K562 (cell line): ENCODE measurements around the gene BRD3. TPM values are rescaled to one million over a fixed set of nuclear protein-coding genes. Genes with fewer than 3 reads are reported as not detected.

Source experiments
- BMI1 ChIP-seq: fragments of 150-350 bp; IDR thresholded peaks from 2 replicates; pipeline ENCODE4 v1.6.1; 2014; ENCODE audit warnings: low read length
- CAMTA2 ChIP-seq: fragments of 250-450 bp; sonication (Bioruptor Pico); conservative IDR thresholded peaks from 2 replicates; pipeline ENCODE4 v1.5.1; 2022
- CBFA2T2 ChIP-seq: fragments of 450-650 bp; conservative IDR thresholded peaks from 2 replicates; pipeline ENCODE4 v1.6.1; 2017; ENCODE audit warnings: mild to moderate bottlenecking
- CREM ChIP-seq: IDR thresholded peaks from 2 replicates; pipeline ENCODE4 v1.6.1; 2014; ENCODE audit warnings: antibody characterized with exemption, low read depth
- CTBP1 ChIP-seq: fragments of 450-650 bp; IDR thresholded peaks from 2 replicates; pipeline ENCODE4 v1.6.1; 2016; ENCODE audit warnings: borderline replicate concordance
- DMBX1 ChIP-seq: fragments of 250-450 bp; sonication (Bioruptor Pico); IDR thresholded peaks from 2 replicates; pipeline ENCODE4 v1.8.0; 2022; ENCODE audit warnings: inconsistent platforms, mild to moderate bottlenecking, moderate library complexity, borderline replicate concordance
- EGR1 ChIP-seq: fragments of 450-650 bp; conservative IDR thresholded peaks from 2 replicates; pipeline ENCODE4 v1.6.1; 2017; ENCODE audit warnings: mild to moderate bottlenecking
- ERF ChIP-seq: fragments of 450-650 bp; formaldehyde crosslinking; IDR thresholded peaks from 2 replicates; pipeline ENCODE4 v1.4.0; 2020; ENCODE audit warnings: mild to moderate bottlenecking, mixed read lengths
- FOXP1 ChIP-seq: sonication (generic); formaldehyde crosslinking; IDR thresholded peaks from 2 replicates; pipeline ENCODE4 v1.8.0; 2022; ENCODE audit warnings: mild to moderate bottlenecking, missing genetic modification reagents
- HIVEP1 ChIP-seq: fragments of 250-450 bp; sonication (Bioruptor Pico); IDR thresholded peaks from 2 replicates; pipeline ENCODE4 v1.4.0; 2020; ENCODE audit warnings: mild to moderate bottlenecking
- NBN ChIP-seq: fragments of 450-650 bp; IDR thresholded peaks from 2 replicates; pipeline ENCODE4 v1.6.1; 2016; ENCODE audit warnings: low read depth, mild to moderate bottlenecking
- NFATC3 ChIP-seq: fragments of 450-650 bp; IDR thresholded peaks from 2 replicates; pipeline ENCODE4 v1.6.1; 2017; ENCODE audit warnings: mild to moderate bottlenecking
- NR1H2 ChIP-seq: sonication (generic); formaldehyde crosslinking; IDR thresholded peaks from 2 replicates; pipeline ENCODE4 v1.4.0; 2020; ENCODE audit warnings: mild to moderate bottlenecking, missing genetic modification reagents
- PHF20 ChIP-seq: fragments of 450-650 bp; IDR thresholded peaks from 2 replicates; pipeline ENCODE4 v1.6.1; 2018; ENCODE audit not compliant: partially characterized antibody
- POLR2A ChIP-seq: fragments of 450-650 bp; conservative IDR thresholded peaks from 2 replicates; pipeline ENCODE4 v1.6.1; 2016
- SMAD1 ChIP-seq: fragments of 150-350 bp; IDR thresholded peaks from 2 replicates; pipeline ENCODE4 v1.6.1; 2014; ENCODE audit warnings: low read length, low read depth; ENCODE audit not compliant: partially characterized antibody
- TAF15 ChIP-seq: fragments of 200-400 bp; formaldehyde crosslinking; IDR thresholded peaks from 2 replicates; pipeline ENCODE4 v1.6.1; 2017; ENCODE audit warnings: mild to moderate bottlenecking, low read depth, low read length, moderate library complexity
- TBP ChIP-seq: optimal IDR thresholded peaks from 2 replicates; pipeline ENCODE3; 2011; ENCODE audit warnings: low read depth, low read length, improper control_type of control experiment
- TEAD2 ChIP-seq: fragments of 450-650 bp; IDR thresholded peaks from 2 replicates; pipeline ENCODE4 v1.6.1; 2016; ENCODE audit warnings: missing genetic modification characterization, control low read depth, missing compliant biosample characterization
- TEAD4 ChIP-seq, 2 experiments: sonication (generic) in 1 of 2; formaldehyde crosslinking in 1 of 2; IDR thresholded peaks; 2 replicates each; pipeline versions ENCODE4 v1.6.1 to v1.8.0; 2012 to 2022; ENCODE audit warnings: borderline replicate concordance in 1 of 2, inconsistent platforms in 1 of 2, low read length in 1 of 2, mild to moderate bottlenecking in 1 of 2, missing genetic modification reagents in 1 of 2
- ZNF197 ChIP-seq: fragments of 200-800 bp; sonication (Bioruptor generic); IDR thresholded peaks from 2 replicates; pipeline ENCODE4 v1.6.1; 2016; ENCODE audit warnings: low read depth, missing genetic modification characterization, missing compliant biosample characterization
- ZNF695 ChIP-seq: fragments of 450-650 bp; formaldehyde crosslinking; IDR thresholded peaks from 2 replicates; pipeline ENCODE4 v1.4.0; 2020; ENCODE audit warnings: mild to moderate bottlenecking, moderate library complexity
- polyA plus RNA-seq, 8 experiments: library from polyadenylated mRNA; depleted of rRNA in 4 of 8; stranded (reverse) in 5 of 8; unstranded in 3 of 8; fragments of >200 nt; fragmentation: Nextera tagmentation in 2 of 8; fragmentation: Illumina TruSeq in 1 of 8; extraction: Ambion mirVana in 2 of 8; extraction: Trizol in 1 of 8; gene quantifications; 2 replicates each; pipeline versions ENCODE4 v1.2.1 to v1.2.3, GENCODE V29; 2011 to 2014; ENCODE audit warnings: inconsistent platforms in 1 of 8, missing spikeins in 1 of 8
- total RNA-seq, 7 experiments: library from RNA; depleted of rRNA in 6 of 7; stranded (reverse); fragments of >200 nt in 6 of 7; fragmentation: Illumina TruSeq in 2 of 7; extraction: Trizol in 2 of 7; gene quantifications; 2 replicates each; pipeline versions ENCODE4 v1.2.1 to v1.2.3, GENCODE V29; 2011 to 2021; ENCODE audit warnings: low replicate concordance in 1 of 7
- TF ChIP-seq, protein P1 (sequence below): fragments of 450-650 bp; IDR thresholded peaks from 2 replicates; pipeline ENCODE4 v1.6.1; 2016; ENCODE audit warnings: low read depth

The BRD3 gene
- total and polyA plus RNA-seq, 9 of the 15 experiments (the other 6 are each of a cell fraction or from before 2014, with no cell fraction given): 0.82 to 37.1 (median 4.2) TPM

DNA sequence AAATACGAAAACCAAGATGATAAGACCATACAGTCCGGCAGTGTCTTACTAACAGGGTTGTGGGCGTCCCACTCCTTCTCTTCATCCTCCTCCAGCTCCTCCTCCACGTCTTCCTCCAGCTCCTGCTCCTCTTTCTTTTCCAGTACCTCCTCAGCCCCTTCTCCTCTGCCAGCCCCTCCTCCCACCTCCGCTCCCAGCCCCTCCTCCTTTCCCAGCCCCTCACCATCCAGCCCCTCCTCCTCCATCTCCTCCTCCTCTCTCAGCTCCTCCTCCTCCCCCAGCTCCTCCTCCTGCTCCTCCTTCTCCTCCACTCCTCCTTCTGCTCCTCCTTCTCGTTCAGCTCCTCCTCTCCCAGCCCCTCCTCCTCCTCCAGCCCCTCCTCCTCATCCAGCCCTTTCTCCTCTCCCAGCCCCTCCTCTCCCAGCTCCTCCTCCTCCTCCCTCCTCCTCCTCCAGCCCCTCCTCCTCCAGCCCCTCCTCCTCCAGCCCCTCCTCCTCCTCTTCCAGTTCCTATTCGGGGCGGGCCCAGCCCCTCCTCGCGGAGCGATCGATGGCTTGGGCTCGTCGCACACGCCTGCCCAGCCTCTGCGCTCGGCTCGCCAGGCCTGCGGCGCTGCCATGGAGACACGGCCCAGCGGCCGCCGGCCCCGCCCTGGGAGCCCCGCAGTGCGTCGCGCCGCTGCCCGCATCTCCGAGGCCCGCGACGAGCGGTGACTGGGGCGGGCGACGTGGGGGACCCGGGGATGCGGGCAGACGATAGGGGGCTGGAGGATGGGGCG, 42.8 kb downstream of the BRD3 start, which contains the start of gene BRD3OS (continued):
- TF ChIP-seq CTBP1: 0 out of 2 replicates have a peak, but pooled peaks have one; percentile 53
- no peak for TF ChIP-seq TAF15
- TF ChIP-seq CAMTA2 (CRISPR knock-in tag): no peak
- no peak for TF ChIP-seq TEAD4 (IDR thresholded peaks at IDR 0.05; ENCODE audit: low read length)
- TF ChIP-seq TEAD4 (CRISPR knock-in tag; IDR thresholded peaks at IDR 0.05; ENCODE audit: borderline replicate concordance): no peak
- peak; percentile 24 for TF ChIP-seq TBP
- no peak for TF ChIP-seq DMBX1 (CRISPR knock-in tag)
- TF ChIP-seq NBN: peak; percentile 80
- no peak for TF ChIP-seq PHF20
- TF ChIP-seq CBFA2T2: no peak
- no peak for TF ChIP-seq FOXP1
- TF ChIP-seq SMAD1: no peak
- TF ChIP-seq, protein P1, sequence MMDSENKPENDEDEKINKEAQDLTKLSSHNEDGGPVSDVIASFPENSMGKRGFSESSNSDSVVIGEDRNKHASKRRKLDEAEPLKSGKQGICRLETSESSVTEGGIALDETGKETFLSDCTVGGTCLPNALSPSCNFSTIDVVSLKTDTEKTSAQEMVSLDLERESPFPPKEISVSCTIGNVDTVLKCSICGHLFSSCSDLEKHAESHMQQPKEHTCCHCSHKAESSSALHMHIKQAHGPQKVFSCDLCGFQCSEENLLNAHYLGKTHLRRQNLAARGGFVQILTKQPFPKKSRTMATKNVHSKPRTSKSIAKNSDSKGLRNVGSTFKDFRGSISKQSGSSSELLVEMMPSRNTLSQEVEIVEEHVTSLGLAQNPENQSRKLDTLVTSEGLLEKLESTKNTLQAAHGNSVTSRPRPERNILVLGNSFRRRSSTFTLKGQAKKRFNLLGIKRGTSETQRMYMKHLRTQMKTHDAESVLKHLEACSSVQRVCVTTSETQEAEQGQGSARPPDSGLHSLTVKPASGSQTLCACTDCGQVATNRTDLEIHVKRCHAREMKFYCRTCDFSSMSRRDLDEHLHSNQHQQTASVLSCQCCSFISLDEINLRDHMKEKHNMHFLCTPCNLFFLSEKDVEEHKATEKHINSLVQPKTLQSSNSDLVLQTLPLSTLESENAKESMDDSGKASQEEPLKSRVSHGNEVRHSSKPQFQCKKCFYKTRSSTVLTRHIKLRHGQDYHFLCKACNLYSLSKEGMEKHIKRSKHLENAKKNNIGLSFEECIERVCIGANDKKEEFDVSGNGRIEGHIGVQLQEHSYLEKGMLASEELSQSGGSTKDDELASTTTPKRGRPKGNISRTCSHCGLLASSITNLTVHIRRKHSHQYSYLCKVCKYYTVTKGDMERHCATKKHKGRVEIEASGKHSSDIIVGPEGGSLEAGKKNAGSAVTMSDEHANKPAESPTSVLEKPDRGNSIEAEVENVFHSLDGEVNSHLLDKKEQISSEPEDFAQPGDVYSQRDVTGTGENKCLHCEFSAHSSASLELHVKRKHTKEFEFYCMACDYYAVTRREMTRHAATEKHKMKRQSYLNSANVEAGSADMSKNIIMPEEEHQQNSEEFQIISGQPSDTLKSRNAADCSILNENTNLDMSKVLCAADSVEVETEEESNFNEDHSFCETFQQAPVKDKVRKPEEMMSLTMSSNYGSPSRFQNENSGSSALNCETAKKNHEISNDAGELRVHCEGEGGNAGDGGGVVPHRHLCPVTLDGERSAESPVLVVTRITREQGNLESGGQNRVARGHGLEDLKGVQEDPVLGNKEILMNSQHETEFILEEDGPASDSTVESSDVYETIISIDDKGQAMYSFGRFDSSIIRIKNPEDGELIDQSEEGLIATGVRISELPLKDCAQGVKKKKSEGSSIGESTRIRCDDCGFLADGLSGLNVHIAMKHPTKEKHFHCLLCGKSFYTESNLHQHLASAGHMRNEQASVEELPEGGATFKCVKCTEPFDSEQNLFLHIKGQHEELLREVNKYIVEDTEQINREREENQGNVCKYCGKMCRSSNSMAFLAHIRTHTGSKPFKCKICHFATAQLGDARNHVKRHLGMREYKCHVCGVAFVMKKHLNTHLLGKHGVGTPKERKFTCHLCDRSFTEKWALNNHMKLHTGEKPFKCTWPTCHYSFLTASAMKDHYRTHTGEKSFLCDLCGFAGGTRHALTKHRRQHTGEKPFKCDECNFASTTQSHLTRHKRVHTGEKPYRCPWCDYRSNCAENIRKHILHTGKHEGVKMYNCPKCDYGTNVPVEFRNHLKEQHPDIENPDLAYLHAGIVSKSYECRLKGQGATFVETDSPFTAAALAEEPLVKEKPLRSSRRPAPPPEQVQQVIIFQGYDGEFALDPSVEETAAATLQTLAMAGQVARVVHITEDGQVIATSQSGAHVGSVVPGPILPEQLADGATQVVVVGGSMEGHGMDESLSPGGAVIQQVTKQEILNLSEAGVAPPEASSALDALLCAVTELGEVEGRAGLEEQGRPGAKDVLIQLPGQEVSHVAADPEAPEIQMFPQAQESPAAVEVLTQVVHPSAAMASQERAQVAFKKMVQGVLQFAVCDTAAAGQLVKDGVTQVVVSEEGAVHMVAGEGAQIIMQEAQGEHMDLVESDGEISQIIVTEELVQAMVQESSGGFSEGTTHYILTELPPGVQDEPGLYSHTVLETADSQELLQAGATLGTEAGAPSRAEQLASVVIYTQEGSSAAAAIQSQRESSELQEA: no peak
- TF ChIP-seq POLR2A: no peak
- TF ChIP-seq TEAD2 (tag): no peak
- peak; percentile 71; the same call in 1 of the 2 replicates for TF ChIP-seq BMI1
- TF ChIP-seq CREM: peak; percentile 85
- no peak for TF ChIP-seq ERF (CRISPR knock-in tag)
- no peak for TF ChIP-seq NR1H2
- TF ChIP-seq EGR1: peak; percentile 78
- no peak for TF ChIP-seq HIVEP1 (CRISPR knock-in tag)
- TF ChIP-seq NFATC3: no peak
- TF ChIP-seq ZNF695 (CRISPR knock-in tag): no peak
- TF ChIP-seq ZNF197 (CRISPR knock-in tag): no peak
